Endodermal cell (in vitro differentiated cells): ENCODE results near the gene CBX8. TPM values are rescaled to one million over a fixed set of nuclear protein-coding genes. Genes with fewer than 3 reads are reported as not detected.

ENCODE experiments used
- DNase-seq: peaks from one replicate; pipeline ENCODE4 v3.0.0-alpha.2; 2017
- H3K27ac ChIP-seq: 2 replicates; pipeline ENCODE4 v1.5.1; 2013; ENCODE audit warnings: mild to moderate bottlenecking, low read depth, low read length, moderate library complexity
- H3K27me3 ChIP-seq: 2 replicates; pipeline ENCODE4 v1.6.1; 2013; ENCODE audit warnings: mild to moderate bottlenecking, low read length, moderate library complexity; ENCODE audit not compliant: insufficient read depth, control insufficient read depth, poor library complexity, severe bottlenecking
- H3K36me3 ChIP-seq: 2 replicates; pipeline ENCODE4 v1.7.0; 2013; ENCODE audit warnings: mild to moderate bottlenecking, low read length, moderate library complexity; ENCODE audit not compliant: control insufficient read depth, insufficient read depth
- H3K4me1 ChIP-seq: one replicate; pipeline ENCODE4 v1.7.0; 2013; ENCODE audit warnings: low read length; ENCODE audit not compliant: control insufficient read depth, insufficient read depth
- H3K4me3 ChIP-seq: 2 replicates; pipeline ENCODE4 v1.5.1; 2013; ENCODE audit warnings: mild to moderate bottlenecking, low read length, moderate library complexity
- H3K9ac ChIP-seq: 2 replicates; pipeline ENCODE4 v1.6.1; 2013; ENCODE audit warnings: mild to moderate bottlenecking, low read length, moderate library complexity; ENCODE audit not compliant: poor library complexity, severe bottlenecking; ENCODE audit errors: extremely low read depth
- H3K9me3 ChIP-seq: 2 replicates; pipeline ENCODE4 v1.6.1; 2013; ENCODE audit warnings: mild to moderate bottlenecking, low read length, moderate library complexity; ENCODE audit not compliant: control insufficient read depth
- H3K27ac Mint-ChIP-seq: 2 replicates; pipeline ENCODE4 v1.8.0; 2020; ENCODE audit warnings: mixed read lengths
- H3K27me3 Mint-ChIP-seq: 2 replicates; pipeline ENCODE4 v1.8.0; 2021; ENCODE audit warnings: mild to moderate bottlenecking, mixed read lengths; ENCODE audit not compliant: insufficient read depth
- H3K36me3 Mint-ChIP-seq: 2 replicates; pipeline ENCODE4 v1.8.0; 2020; ENCODE audit warnings: low read depth, mixed read lengths
- H3K4me1 Mint-ChIP-seq: 2 replicates; pipeline ENCODE4 v1.8.0; 2020; ENCODE audit warnings: mixed read lengths
- H3K4me3 Mint-ChIP-seq: 2 replicates; pipeline ENCODE4 v1.8.0; 2020; ENCODE audit warnings: mild to moderate bottlenecking, moderate library complexity, mixed read lengths
- H3K9me3 Mint-ChIP-seq: 2 replicates; pipeline ENCODE4 v1.8.0; 2020; ENCODE audit warnings: mild to moderate bottlenecking, mixed read lengths
- WGBS, 2 experiments: methylation state at CpG; one replicate each; pipeline versions ENCODE4 v1.1.5 to v1.1.7; 2013; ENCODE audit warnings: missing lambda C conversion rate in 2 of 2, mixed read lengths in 1 of 2; ENCODE audit not compliant: insufficient coverage in 1 of 2, insufficient read length in 1 of 2; 5-methylcytosine and 5-hydroxymethylcytosine counted together
- total RNA-seq, 2 donors: library from RNA; stranded (reverse); fragmentation: NEBNext Ultra II Directional in 1 of 2; extraction: Animal tissue kit (Norgen Biotek cat#: 25700) in 1 of 2; gene quantifications; 2 replicates in 1 of 2; 3 replicates in 1 of 2; pipeline ENCODE4 v1.2.1, GENCODE V29; 2021
- TF ChIP-seq, protein P1 (sequence below): fragments of 200-600 bp; sonication (generic); conservative IDR thresholded peaks from 2 replicates; pipeline ENCODE4 v1.5.0; 2021; ENCODE audit warnings: antibody characterized with exemption, mild to moderate bottlenecking

CBX8 gene
- total RNA-seq, 2 donors from 2014 or later = 5.4 to 5.6 TPM

GRCh38 chr17:79801156-79802038 lies 4.5 kb upstream of the CBX8 start:
- TF ChIP-seq, protein P1, sequence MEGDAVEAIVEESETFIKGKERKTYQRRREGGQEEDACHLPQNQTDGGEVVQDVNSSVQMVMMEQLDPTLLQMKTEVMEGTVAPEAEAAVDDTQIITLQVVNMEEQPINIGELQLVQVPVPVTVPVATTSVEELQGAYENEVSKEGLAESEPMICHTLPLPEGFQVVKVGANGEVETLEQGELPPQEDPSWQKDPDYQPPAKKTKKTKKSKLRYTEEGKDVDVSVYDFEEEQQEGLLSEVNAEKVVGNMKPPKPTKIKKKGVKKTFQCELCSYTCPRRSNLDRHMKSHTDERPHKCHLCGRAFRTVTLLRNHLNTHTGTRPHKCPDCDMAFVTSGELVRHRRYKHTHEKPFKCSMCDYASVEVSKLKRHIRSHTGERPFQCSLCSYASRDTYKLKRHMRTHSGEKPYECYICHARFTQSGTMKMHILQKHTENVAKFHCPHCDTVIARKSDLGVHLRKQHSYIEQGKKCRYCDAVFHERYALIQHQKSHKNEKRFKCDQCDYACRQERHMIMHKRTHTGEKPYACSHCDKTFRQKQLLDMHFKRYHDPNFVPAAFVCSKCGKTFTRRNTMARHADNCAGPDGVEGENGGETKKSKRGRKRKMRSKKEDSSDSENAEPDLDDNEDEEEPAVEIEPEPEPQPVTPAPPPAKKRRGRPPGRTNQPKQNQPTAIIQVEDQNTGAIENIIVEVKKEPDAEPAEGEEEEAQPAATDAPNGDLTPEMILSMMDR = peak; percentile 34
- Histone ChIP-seq H3K36me3 (no peaks in the 10 kb centered on the region), H3K4me1 (peaks cover 8% of the 10 kb centered on the region), H3K27ac (no peak overlapping the region), H3K4me3 (peak overlapping the region; percentile 69), H3K27me3 (peaks cover 90% of the 10 kb centered on the region), H3K9ac (no peak overlapping the region), H3K9me3 (no peaks in the 10 kb centered on the region)
- H3K27me3 Mint-ChIP-seq = peaks cover 93% of the 10 kb centered on the region
- H3K36me3 Mint-ChIP-seq = no peaks in the 10 kb centered on the region
- no peak overlapping the region for H3K27ac Mint-ChIP-seq
- H3K4me3 Mint-ChIP-seq = no peak overlapping the region
- peaks cover 15% of the 10 kb centered on the region for H3K4me1 Mint-ChIP-seq
- H3K9me3 Mint-ChIP-seq = peaks cover 5% of the 10 kb centered on the region
- 1 to 3% methylated on average over 41 to 52 of the region's 52 CpGs for WGBS, 2 experiments
- DNase-seq = peak; percentile 55

- WGBS, 2 experiments = 0 to 1% methylated on average over 16 to 44 of the region's 44 CpGs
- Histone ChIP-seq H3K27ac (no peak overlapping the region), H3K4me1 (peaks cover 13% of the 10 kb centered on the region), H3K36me3 (no peaks in the 10 kb centered on the region), H3K9ac (no peak overlapping the region), H3K9me3 (no peaks in the 10 kb centered on the region), H3K4me3 (peak overlapping the region; percentile 69), H3K27me3 (peaks cover 90% of the 10 kb centered on the region)
- no peaks in the 10 kb centered on the region for H3K36me3 Mint-ChIP-seq
- peaks cover 93% of the 10 kb centered on the region for H3K27me3 Mint-ChIP-seq
- H3K4me1 Mint-ChIP-seq = peaks cover 21% of the 10 kb centered on the region
- peak; percentile 92 for DNase-seq
- H3K9me3 Mint-ChIP-seq = peaks cover 5% of the 10 kb centered on the region
- H3K4me3 Mint-ChIP-seq = peak overlapping the region; percentile 30
- TF ChIP-seq, protein P1 = no peak
- no peak overlapping the region for H3K27ac Mint-ChIP-seq
Observed at GRCh38 chr17:79800325-79801155, 3.7 kb upstream of the CBX8 start.

DNA sequence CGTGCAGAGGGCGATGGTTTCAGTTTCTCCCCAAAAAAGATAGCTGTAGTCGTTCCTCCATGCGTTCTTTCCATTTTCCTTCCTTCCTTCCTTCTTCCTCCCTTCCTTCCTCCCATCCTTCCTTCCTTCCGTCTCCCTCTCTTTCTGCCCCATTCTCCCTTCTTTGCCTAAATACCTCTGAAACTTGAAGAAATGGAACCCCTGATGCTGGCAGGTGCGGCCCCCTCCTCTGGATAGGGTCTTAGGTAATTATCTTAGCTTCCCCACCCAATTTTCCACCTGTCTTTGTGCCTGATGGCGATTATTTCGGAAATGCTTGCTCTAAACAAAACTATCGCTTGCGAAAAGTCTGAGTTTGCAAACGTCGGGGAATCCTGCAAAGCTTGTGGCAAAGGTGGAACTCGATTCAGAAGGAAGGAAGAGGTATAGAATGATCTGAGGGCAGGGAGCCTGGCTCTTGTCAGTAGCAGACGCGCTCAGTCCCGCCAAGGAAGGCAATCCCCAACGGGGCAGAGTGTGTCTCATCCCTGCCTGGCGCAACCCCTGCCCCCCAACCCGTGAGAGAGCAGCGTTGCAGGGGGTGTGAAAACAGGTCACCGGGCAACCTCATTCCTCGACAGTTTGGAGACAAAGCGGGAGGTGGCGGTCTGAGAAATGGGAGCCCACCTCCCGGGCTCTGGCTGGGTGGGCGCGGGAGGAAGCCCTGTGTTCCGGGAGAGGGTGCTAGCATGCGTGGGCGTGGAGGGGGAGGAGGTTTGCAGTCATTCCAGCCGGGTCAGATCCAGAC lies 2.9 kb upstream of the CBX8 start:
- DNase-seq = peak; percentile 75
- Histone ChIP-seq H3K4me3 (peak overlapping the region; percentile 69), H3K27me3 (peaks cover 90% of the 10 kb centered on the region), H3K27ac (no peak overlapping the region), H3K36me3 (peaks cover 2% of the 10 kb centered on the region), H3K9ac (no peak overlapping the region), H3K4me1 (peaks cover 13% of the 10 kb centered on the region), H3K9me3 (no peaks in the 10 kb centered on the region)
- no peak overlapping the region for H3K27ac Mint-ChIP-seq
- H3K27me3 Mint-ChIP-seq = peaks cover 93% of the 10 kb centered on the region
- H3K36me3 Mint-ChIP-seq = no peaks in the 10 kb centered on the region
- TF ChIP-seq, protein P1 = no peak
- H3K4me1 Mint-ChIP-seq = peaks cover 21% of the 10 kb centered on the region
- no peak overlapping the region for H3K4me3 Mint-ChIP-seq
- WGBS, 2 experiments = 2 to 5% methylated on average over 13 to 31 of the region's 31 CpGs
- peaks cover 5% of the 10 kb centered on the region for H3K9me3 Mint-ChIP-seq
